Right atrium auricular region (tissue), 2 donors: Measurements from ENCODE around the gene ATG2B. TPM values are rescaled to one million over a fixed set of nuclear protein-coding genes. Genes with fewer than 3 reads are reported as not detected.

Experiments
- DNase-seq: peaks from one replicate; pipeline ENCODE4 v3.0.0-alpha.2; 2019; ENCODE audit warnings: low spot score
- H3K27ac ChIP-seq, 2 donors: fragments of 200-600 bp; sonication (generic); 1 replicate in 1 of 2; 2 replicates in 1 of 2; pipeline ENCODE4 v1.5.1; 2016 to 2019
- H3K27me3 ChIP-seq, 2 donors: fragments of 200-600 bp; sonication (generic); one replicate each; pipeline versions ENCODE4 v1.5.1 to v1.6.0; 2017 to 2019
- H3K36me3 ChIP-seq: fragments of 200-600 bp; sonication (generic); one replicate; pipeline ENCODE4 v1.5.1; 2016
- H3K4me1 ChIP-seq, 2 donors: fragments of 200-600 bp; sonication (generic); one replicate each; pipeline versions ENCODE4 v1.5.1 to v1.6.0; 2017 to 2019
- H3K4me3 ChIP-seq, 2 donors: fragments of 200-600 bp; sonication (generic); 1 replicate in 1 of 2; 2 replicates in 1 of 2; pipeline ENCODE4 v1.5.1; 2017 to 2019; ENCODE audit warnings: mild to moderate bottlenecking in 1 of 2, moderate library complexity in 1 of 2
- H3K9me3 ChIP-seq, 2 donors: fragments of 200-600 bp; sonication (generic); one replicate each; pipeline ENCODE4 v1.5.1; 2019
- CTCF ChIP-seq, 2 donors: fragments of 200-600 bp; sonication (generic); IDR thresholded peaks; one replicate each; pipeline ENCODE4 v1.5.1; 2019; ENCODE audit warnings: antibody characterized with exemption in 2 of 2
- total RNA-seq, 2 donors: library from RNA; depleted of rRNA; stranded (reverse); fragments of >200 nt; gene quantifications; one replicate each; pipeline ENCODE4 v1.1.0, GENCODE V29; 2016

ATG2B gene
- total RNA-seq, 2 donors from 2014 or later: 15.1 to 16.2 TPM

- Histone ChIP-seq H3K27me3 (no peaks in the 10 kb centered on the region), H3K9me3 (no peaks in the 10 kb centered on the region), H3K36me3 (peaks cover 78% of the 10 kb centered on the region), H3K27ac (no peak overlapping the region), H3K4me1 (no peaks in the 10 kb centered on the region), H3K4me3 (no peak overlapping the region)
- DNase-seq: no peak
- no peak for TF ChIP-seq CTCF (IDR thresholded peaks at IDR 0.05)
These were observed 53.8 kb downstream of the ATG2B start for GRCh38 chr14:96309133-96309895.

- no peak for DNase-seq
- Histone ChIP-seq H3K36me3 (peaks cover 84% of the 10 kb centered on the region), H3K27me3 (no peaks in the 10 kb centered on the region)
These were observed 55.7 kb downstream of the ATG2B start for GRCh38 chr14:96307434-96307833.

GRCh38 chr14:96304956-96305355, 58.2 kb downstream of the ATG2B start:
- Histone ChIP-seq H3K36me3 (peaks cover 80% of the 10 kb centered on the region), H3K27ac (no peak overlapping the region), H3K4me1 (no peaks in the 10 kb centered on the region), H3K4me3 (no peak overlapping the region), H3K9me3 (no peaks in the 10 kb centered on the region), H3K27me3 (no peaks in the 10 kb centered on the region)
- DNase-seq: no peak
- TF ChIP-seq CTCF (IDR thresholded peaks at IDR 0.05): no peak

More at GRCh38 chr14:96307434-96307833, 55.7 kb downstream of the ATG2B start:
- no peak for TF ChIP-seq CTCF (IDR thresholded peaks at IDR 0.05)
- Histone ChIP-seq H3K9me3 (no peaks in the 10 kb centered on the region), H3K4me3 (no peak overlapping the region), H3K27ac (no peak overlapping the region), H3K4me1 (no peaks in the 10 kb centered on the region)

GRCh38 chr14:96303981-96304380, 59.2 kb downstream of the ATG2B start:
- Histone ChIP-seq H3K36me3 (peaks cover 76% of the 10 kb centered on the region), H3K9me3 (no peaks in the 10 kb centered on the region), H3K4me1 (no peaks in the 10 kb centered on the region), H3K27me3 (no peaks in the 10 kb centered on the region), H3K27ac (no peak overlapping the region), H3K4me3 (no peak overlapping the region)
- no peak for TF ChIP-seq CTCF (IDR thresholded peaks at IDR 0.05)
- no peak for DNase-seq

GRCh38 chr14:96299441-96299840, 63.7 kb downstream of the ATG2B start:
- no peak overlapping the region for H3K27ac ChIP-seq
- no peak for TF ChIP-seq CTCF (IDR thresholded peaks at IDR 0.05)
- no peak for DNase-seq
- H3K36me3 ChIP-seq: peaks cover 56% of the 10 kb centered on the region
- no peaks in the 10 kb centered on the region for H3K4me1 ChIP-seq
- H3K27me3 ChIP-seq: no peaks in the 10 kb centered on the region
- H3K9me3 ChIP-seq: no peaks in the 10 kb centered on the region
- no peak overlapping the region for H3K4me3 ChIP-seq
